ENCODE measurements around the gene TMC7. TPM values are rescaled to one million over a fixed set of nuclear protein-coding genes. Genes with fewer than 3 reads are reported as not detected.
A peak's percentile ranks its signal among the peaks of the same experiment; 100 is the strongest.
"Not testable (repeated sequence)": the region's sequence is repeated elsewhere in the genome, so short reads cannot be mapped to it uniquely, and the experiment has no call there.

Gene TMC7
- total RNA-seq, 6 experiments from 2014 or later = 0.16 to 0.37 (median 0.27) TPM

DNA sequence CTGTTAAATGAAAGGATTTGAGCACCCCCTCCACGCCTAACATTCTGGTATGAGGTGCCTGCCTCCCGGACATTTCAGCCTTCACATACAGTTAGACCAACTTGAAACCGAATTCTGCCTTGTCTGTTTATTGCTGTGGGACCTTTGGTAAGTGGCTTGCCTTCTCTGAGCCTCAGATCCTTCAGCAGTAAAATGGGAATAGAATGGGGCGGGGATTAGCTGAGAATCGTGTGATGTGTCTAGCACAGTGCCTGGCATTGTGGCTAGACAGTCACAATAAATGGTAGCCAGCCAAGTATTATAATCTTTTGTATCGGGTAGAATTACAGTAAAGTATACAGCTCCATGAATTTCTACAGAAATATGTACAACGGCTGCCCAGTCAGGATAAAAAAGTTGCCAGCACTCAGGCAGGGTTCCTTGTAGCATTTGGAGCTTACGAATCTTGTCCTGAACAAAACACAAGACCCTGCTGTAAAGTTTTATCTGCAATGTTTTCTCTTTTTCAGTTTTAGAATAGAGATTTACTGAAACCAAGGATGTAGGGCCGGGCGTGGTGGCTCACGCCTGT, 786 bp downstream of the TMC7 start:
- TF ChIP-seq POLR2A (IDR thresholded peaks at IDR 0.05) = no peak
- TF ChIP-seq, protein P1, sequence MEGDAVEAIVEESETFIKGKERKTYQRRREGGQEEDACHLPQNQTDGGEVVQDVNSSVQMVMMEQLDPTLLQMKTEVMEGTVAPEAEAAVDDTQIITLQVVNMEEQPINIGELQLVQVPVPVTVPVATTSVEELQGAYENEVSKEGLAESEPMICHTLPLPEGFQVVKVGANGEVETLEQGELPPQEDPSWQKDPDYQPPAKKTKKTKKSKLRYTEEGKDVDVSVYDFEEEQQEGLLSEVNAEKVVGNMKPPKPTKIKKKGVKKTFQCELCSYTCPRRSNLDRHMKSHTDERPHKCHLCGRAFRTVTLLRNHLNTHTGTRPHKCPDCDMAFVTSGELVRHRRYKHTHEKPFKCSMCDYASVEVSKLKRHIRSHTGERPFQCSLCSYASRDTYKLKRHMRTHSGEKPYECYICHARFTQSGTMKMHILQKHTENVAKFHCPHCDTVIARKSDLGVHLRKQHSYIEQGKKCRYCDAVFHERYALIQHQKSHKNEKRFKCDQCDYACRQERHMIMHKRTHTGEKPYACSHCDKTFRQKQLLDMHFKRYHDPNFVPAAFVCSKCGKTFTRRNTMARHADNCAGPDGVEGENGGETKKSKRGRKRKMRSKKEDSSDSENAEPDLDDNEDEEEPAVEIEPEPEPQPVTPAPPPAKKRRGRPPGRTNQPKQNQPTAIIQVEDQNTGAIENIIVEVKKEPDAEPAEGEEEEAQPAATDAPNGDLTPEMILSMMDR (IDR thresholded peaks at IDR 0.05) = no peak
- DNase-seq (no peak), ATAC-seq (no peak)
- Histone ChIP-seq H3K27me3 (no peaks in the 10 kb centered on the region), H3K4me1 (no peaks in the 10 kb centered on the region), H3K36me3 (no peaks in the 10 kb centered on the region), H3K4me3 (peak overlapping the region in 2 of 3 donors; percentile 52 to 66), H3K27ac (no peak overlapping the region), H3K9me3 (no peaks in the 10 kb centered on the region)
- WGBS (ENCODE audit: insufficient coverage, low coverage, low lambda C conversion rate, missing lambda C conversion rate) = 89% methylated on average over 6 of the region's 11 CpGs
- intact Hi-C loops (cut with DNase I) = no loop called here

GRCh38 chr16:18985256-18985655, 1.5 kb downstream of the TMC7 start:
- H3K4me3 ChIP-seq; DNase-seq; H3K9me3 ChIP-seq; ATAC-seq; H3K27ac ChIP-seq; H3K4me1 ChIP-seq; intact Hi-C loops (cut with DNase I); H3K36me3 ChIP-seq; H3K27me3 ChIP-seq: not testable (repeated sequence)
- WGBS (ENCODE audit: insufficient coverage, low coverage, low lambda C conversion rate, missing lambda C conversion rate) = 83% methylated on average over 1 of the region's 1 CpG

GRCh38 chr16:18991731-18992130, 8.0 kb downstream of the TMC7 start:
- not testable (repeated sequence) for ATAC-seq
- WGBS (ENCODE audit: insufficient coverage, low coverage, low lambda C conversion rate, missing lambda C conversion rate) = 92% methylated on average over 6 of the region's 9 CpGs

DNA sequence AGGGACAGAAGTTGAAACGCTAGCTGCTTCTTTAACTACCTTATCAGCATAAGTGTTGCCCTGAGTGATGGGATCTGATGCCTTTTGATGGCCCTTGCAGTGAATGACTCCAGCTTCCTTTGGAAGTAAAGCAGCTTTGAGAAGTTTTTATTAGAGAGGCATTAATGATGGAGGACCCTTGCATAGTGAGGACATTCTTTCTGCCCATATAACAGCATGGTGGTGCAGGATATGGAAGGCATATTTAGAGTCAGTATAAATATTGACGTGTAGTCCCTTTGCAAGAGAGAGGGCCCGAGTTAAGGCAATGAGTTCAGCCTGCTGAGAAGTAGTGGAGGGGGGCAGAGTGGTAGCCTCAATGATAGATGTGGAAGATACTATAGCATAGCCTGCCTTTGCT, 9.8 kb downstream of the TMC7 start:
- H3K9me3 ChIP-seq; H3K4me1 ChIP-seq; DNase-seq; H3K36me3 ChIP-seq; ATAC-seq; H3K27ac ChIP-seq; H3K4me3 ChIP-seq; H3K27me3 ChIP-seq; intact Hi-C loops (cut with DNase I): not testable (repeated sequence)
- WGBS (ENCODE audit: insufficient coverage, low coverage, low lambda C conversion rate, missing lambda C conversion rate) = 80% methylated on average over 2 of the region's 3 CpGs

More at GRCh38 chr16:18991731-18992130, 8.0 kb downstream of the TMC7 start:
- DNase-seq; H3K27me3 ChIP-seq; H3K9me3 ChIP-seq; H3K27ac ChIP-seq; intact Hi-C loops (cut with DNase I); H3K36me3 ChIP-seq; H3K4me3 ChIP-seq; H3K4me1 ChIP-seq: not testable (repeated sequence)

DNA sequence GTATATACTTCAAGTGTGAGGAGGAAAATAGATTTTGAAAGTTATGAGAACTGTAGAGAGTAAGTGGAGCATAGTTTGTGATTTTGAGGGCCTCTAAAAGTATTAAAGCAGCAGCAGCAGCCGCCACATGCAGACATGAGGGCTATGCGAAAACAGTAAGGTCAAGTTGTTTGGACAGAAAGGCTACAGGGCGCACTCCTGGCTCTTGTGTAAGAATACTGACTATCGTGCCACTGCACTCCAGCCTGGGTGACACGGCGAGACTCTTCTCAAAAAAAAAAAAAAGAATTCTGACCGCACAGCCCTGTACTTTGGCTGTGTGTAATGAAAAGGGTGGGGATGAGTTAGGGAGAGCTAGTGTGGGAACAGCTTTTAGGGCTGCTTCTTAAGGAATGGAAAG, 10.4 kb downstream of the TMC7 start:
- H3K4me1 ChIP-seq; H3K27ac ChIP-seq; H3K36me3 ChIP-seq; intact Hi-C loops (cut with DNase I); H3K27me3 ChIP-seq; DNase-seq; ATAC-seq; H3K9me3 ChIP-seq; H3K4me3 ChIP-seq: not testable (repeated sequence)
- WGBS (ENCODE audit: insufficient coverage, low coverage, low lambda C conversion rate, missing lambda C conversion rate) = 81% methylated on average over 7 of the region's 7 CpGs

GRCh38 chr16:18995406-18995805, 11.7 kb downstream of the TMC7 start:
- intact Hi-C loops (cut with DNase I); H3K4me1 ChIP-seq; DNase-seq; H3K27ac ChIP-seq; ATAC-seq; H3K9me3 ChIP-seq; H3K27me3 ChIP-seq; H3K36me3 ChIP-seq; H3K4me3 ChIP-seq: not testable (repeated sequence)
- WGBS (ENCODE audit: insufficient coverage, low coverage, low lambda C conversion rate, missing lambda C conversion rate) = 73% methylated on average over 5 of the region's 12 CpGs

DNA sequence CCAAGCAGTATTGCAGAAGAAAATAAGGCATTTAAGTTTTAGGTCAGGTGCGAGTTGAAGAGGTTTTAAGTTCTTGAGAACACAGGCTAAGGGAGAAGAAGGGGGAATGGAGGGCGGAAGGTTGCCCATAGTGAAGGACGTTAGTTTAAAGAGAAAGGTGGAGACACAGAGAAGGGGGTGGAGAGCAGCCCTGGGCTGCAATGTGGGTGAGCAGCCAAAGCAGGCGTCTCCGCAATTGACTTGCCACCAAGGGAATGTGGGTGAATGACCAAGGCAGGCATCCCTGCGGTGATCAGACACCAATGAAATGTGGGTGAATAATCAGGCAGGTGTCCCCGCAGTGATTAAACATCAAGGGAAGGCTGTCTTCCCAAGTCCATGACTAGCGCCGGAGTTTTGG, 12.8 kb downstream of the TMC7 start:
- H3K4me1 ChIP-seq; DNase-seq; intact Hi-C loops (cut with DNase I); H3K4me3 ChIP-seq; H3K27ac ChIP-seq; H3K27me3 ChIP-seq; H3K36me3 ChIP-seq; H3K9me3 ChIP-seq; ATAC-seq: not testable (repeated sequence)
- WGBS (ENCODE audit: insufficient coverage, low coverage, low lambda C conversion rate, missing lambda C conversion rate) = 83% methylated on average over 9 of the region's 9 CpGs

DNA sequence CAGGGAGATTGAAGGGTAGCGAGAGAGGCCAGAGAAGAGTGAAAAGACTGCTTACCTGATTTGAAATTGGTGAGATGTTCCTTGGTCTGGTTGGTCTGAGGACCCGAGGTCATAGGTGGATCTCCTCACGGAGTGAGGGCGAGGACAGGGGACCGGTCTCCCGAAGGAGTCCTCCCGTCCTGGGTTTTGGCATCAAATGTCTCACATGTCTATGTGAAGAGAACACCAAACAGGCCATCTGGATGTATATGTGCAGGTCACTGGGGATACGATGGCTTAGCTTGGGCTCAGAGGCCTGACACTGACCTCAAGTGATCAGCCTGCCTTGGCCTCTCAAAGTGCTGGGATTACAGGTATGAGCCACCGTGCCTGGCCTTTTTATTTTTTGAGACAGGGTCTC, 13.3 kb downstream of the TMC7 start:
- intact Hi-C loops (cut with DNase I); H3K36me3 ChIP-seq; H3K27ac ChIP-seq; H3K9me3 ChIP-seq; H3K4me3 ChIP-seq; H3K4me1 ChIP-seq; ATAC-seq; DNase-seq; H3K27me3 ChIP-seq: not testable (repeated sequence)
- WGBS (ENCODE audit: insufficient coverage, low coverage, low lambda C conversion rate, missing lambda C conversion rate) = 87% methylated on average over 6 of the region's 9 CpGs

All from right lobe of liver (tissue), 6 donors.